Measurements from ENCODE around the gene GLS. TPM values are rescaled to one million over a fixed set of nuclear protein-coding genes. Genes with fewer than 3 reads are reported as not detected.

Gene GLS
- total and polyA plus RNA-seq, 4 donors = 31.1 to 318 (median 104) TPM

- Histone ChIP-seq H3K36me3 (ENCODE audit: control insufficient read depth in 4 of 4, insufficient read depth in 4 of 4, low read length in 4 of 4) (peaks cover 36 to 56% (median 47%) of the 10 kb centered on the region in 4 donors), H3K9ac (ENCODE audit: insufficient read depth in 1 of 2, low read length in 2 of 2) (no peak overlapping the region), H3K4me1 (ENCODE audit: control insufficient read depth in 5 of 5, insufficient read depth in 5 of 5, low read length in 5 of 5) (peaks cover 0 to 21% (median 13%) of the 10 kb centered on the region in 5 donors), H3K9me3 (ENCODE audit: control insufficient read depth in 4 of 4, insufficient read depth in 3 of 4, low read length in 3 of 4) (no peaks in the 10 kb centered on the region), H3K27ac (ENCODE audit: low read depth in 1 of 2, low read length in 1 of 2) (peak overlapping the region in 1 of 2 donors; percentile 66), H3K4me3 (no peak overlapping the region), H3K27me3 (ENCODE audit: control insufficient read depth in 3 of 3, insufficient read depth in 3 of 3, low read length in 2 of 3) (no peaks in the 10 kb centered on the region)
- 94 to 95% methylated on average over 5 of the region's 5 CpGs for WGBS, 2 donors
- DNase-seq (no peak), ATAC-seq (ENCODE audit: insufficient read depth, low FRiP score) (no peak)
- TF ChIP-seq, protein P1, sequence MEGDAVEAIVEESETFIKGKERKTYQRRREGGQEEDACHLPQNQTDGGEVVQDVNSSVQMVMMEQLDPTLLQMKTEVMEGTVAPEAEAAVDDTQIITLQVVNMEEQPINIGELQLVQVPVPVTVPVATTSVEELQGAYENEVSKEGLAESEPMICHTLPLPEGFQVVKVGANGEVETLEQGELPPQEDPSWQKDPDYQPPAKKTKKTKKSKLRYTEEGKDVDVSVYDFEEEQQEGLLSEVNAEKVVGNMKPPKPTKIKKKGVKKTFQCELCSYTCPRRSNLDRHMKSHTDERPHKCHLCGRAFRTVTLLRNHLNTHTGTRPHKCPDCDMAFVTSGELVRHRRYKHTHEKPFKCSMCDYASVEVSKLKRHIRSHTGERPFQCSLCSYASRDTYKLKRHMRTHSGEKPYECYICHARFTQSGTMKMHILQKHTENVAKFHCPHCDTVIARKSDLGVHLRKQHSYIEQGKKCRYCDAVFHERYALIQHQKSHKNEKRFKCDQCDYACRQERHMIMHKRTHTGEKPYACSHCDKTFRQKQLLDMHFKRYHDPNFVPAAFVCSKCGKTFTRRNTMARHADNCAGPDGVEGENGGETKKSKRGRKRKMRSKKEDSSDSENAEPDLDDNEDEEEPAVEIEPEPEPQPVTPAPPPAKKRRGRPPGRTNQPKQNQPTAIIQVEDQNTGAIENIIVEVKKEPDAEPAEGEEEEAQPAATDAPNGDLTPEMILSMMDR (IDR thresholded peaks at IDR 0.05; ENCODE audit: control extremely low read depth, extremely low read depth) = no peak
Measured at GRCh38 chr2:190977505-190977904, 96.9 kb downstream of the GLS start.

- H3K36me3 ChIP-seq (ENCODE audit: control insufficient read depth in 4 of 4, insufficient read depth in 4 of 4, low read length in 4 of 4) = peaks cover 35 to 58% (median 48%) of the 10 kb centered on the region in 4 donors
- no peaks in the 10 kb centered on the region for H3K27me3 ChIP-seq (ENCODE audit: control insufficient read depth in 3 of 3, insufficient read depth in 3 of 3, low read length in 2 of 3)
- H3K27ac ChIP-seq (ENCODE audit: low read depth in 1 of 2, low read length in 1 of 2) = peak overlapping the region in 1 of 2 donors; percentile 42
- DNase-seq = no peak
- TF ChIP-seq, protein P1 (IDR thresholded peaks at IDR 0.05; ENCODE audit: control extremely low read depth, extremely low read depth) = no peak
- H3K9me3 ChIP-seq (ENCODE audit: control insufficient read depth in 4 of 4, insufficient read depth in 3 of 4, low read length in 3 of 4) = no peaks in the 10 kb centered on the region
- WGBS, 2 donors = 89 to 90% methylated on average over 17 of the region's 17 CpGs
- no peak for ATAC-seq (ENCODE audit: insufficient read depth, low FRiP score)
- H3K9ac ChIP-seq (ENCODE audit: insufficient read depth in 1 of 2, low read length in 2 of 2) = no peak overlapping the region
- H3K4me1 ChIP-seq (ENCODE audit: control insufficient read depth in 5 of 5, insufficient read depth in 5 of 5, low read length in 5 of 5) = peaks cover 0 to 21% (median 13%) of the 10 kb centered on the region in 5 donors
- no peak overlapping the region for H3K4me3 ChIP-seq
Measured at GRCh38 chr2:190978389-190979053, 97.9 kb downstream of the GLS start.

- H3K36me3 ChIP-seq (ENCODE audit: control insufficient read depth in 4 of 4, insufficient read depth in 4 of 4, low read length in 4 of 4) = peaks cover 32 to 58% (median 47%) of the 10 kb centered on the region in 4 donors
- peak overlapping the region; percentile 81 to 87 for H3K27ac ChIP-seq (ENCODE audit: low read depth in 1 of 2, low read length in 1 of 2)
- no peak overlapping the region for H3K9ac ChIP-seq (ENCODE audit: insufficient read depth in 1 of 2, low read length in 2 of 2)
- 18 to 21% methylated on average over 14 of the region's 14 CpGs for whole genome bisulfite sequencing, 2 donors
- peak; percentile 88 to 92 (median 88) for DNase-seq
- TF ChIP-seq, protein P1 (IDR thresholded peaks at IDR 0.05; ENCODE audit: control extremely low read depth, extremely low read depth) = no peak
- ATAC-seq (ENCODE audit: insufficient read depth, low FRiP score) = peak; percentile 86
- H3K4me3 ChIP-seq = no peak overlapping the region
- H3K4me1 ChIP-seq (ENCODE audit: control insufficient read depth in 5 of 5, insufficient read depth in 5 of 5, low read length in 5 of 5) = peaks cover 0 to 12% (median 4%) of the 10 kb centered on the region in 5 donors
- H3K27me3 ChIP-seq (ENCODE audit: control insufficient read depth in 3 of 3, insufficient read depth in 3 of 3, low read length in 2 of 3) = no peaks in the 10 kb centered on the region
- H3K9me3 ChIP-seq (ENCODE audit: control insufficient read depth in 4 of 4, insufficient read depth in 3 of 4, low read length in 3 of 4) = no peaks in the 10 kb centered on the region
Measured at GRCh38 chr2:190979906-190980629, 99.4 kb downstream of the GLS start.

All from lung (tissue), 12 donors.